ENCODE measurements around the gene SLC12A5.

Gene SLC12A5

DNA sequence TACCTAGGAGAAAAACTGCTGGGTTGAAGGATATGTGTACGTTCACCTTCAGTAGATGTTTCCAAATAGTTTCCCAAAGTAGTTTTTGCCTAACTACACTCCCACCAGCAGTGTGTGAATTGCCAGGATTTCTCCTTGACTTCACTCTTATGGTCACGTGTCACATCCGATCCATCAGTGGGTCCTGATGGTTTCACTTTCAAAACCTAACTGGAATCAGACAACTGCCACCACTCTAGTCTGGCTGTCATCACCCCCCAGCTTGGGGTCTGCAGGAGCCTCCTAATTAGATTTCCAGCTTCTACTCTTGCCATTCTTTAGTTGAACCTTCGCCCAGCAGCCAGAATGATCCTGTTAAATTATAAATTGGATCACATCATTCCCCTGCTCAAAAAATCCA is 8.5 kb upstream of the SLC12A5 start:
- TF ChIP-seq, protein P1, sequence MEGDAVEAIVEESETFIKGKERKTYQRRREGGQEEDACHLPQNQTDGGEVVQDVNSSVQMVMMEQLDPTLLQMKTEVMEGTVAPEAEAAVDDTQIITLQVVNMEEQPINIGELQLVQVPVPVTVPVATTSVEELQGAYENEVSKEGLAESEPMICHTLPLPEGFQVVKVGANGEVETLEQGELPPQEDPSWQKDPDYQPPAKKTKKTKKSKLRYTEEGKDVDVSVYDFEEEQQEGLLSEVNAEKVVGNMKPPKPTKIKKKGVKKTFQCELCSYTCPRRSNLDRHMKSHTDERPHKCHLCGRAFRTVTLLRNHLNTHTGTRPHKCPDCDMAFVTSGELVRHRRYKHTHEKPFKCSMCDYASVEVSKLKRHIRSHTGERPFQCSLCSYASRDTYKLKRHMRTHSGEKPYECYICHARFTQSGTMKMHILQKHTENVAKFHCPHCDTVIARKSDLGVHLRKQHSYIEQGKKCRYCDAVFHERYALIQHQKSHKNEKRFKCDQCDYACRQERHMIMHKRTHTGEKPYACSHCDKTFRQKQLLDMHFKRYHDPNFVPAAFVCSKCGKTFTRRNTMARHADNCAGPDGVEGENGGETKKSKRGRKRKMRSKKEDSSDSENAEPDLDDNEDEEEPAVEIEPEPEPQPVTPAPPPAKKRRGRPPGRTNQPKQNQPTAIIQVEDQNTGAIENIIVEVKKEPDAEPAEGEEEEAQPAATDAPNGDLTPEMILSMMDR (IDR thresholded peaks at IDR 0.05; ENCODE audit: insufficient read depth, low read depth, low read length, missing control alignments), result no peak
- H3K4me3 ChIP-seq (ENCODE audit: low read depth, low read length), result no peak overlapping the region
- no peak for DNase-seq (ENCODE audit: low read depth)

DNA sequence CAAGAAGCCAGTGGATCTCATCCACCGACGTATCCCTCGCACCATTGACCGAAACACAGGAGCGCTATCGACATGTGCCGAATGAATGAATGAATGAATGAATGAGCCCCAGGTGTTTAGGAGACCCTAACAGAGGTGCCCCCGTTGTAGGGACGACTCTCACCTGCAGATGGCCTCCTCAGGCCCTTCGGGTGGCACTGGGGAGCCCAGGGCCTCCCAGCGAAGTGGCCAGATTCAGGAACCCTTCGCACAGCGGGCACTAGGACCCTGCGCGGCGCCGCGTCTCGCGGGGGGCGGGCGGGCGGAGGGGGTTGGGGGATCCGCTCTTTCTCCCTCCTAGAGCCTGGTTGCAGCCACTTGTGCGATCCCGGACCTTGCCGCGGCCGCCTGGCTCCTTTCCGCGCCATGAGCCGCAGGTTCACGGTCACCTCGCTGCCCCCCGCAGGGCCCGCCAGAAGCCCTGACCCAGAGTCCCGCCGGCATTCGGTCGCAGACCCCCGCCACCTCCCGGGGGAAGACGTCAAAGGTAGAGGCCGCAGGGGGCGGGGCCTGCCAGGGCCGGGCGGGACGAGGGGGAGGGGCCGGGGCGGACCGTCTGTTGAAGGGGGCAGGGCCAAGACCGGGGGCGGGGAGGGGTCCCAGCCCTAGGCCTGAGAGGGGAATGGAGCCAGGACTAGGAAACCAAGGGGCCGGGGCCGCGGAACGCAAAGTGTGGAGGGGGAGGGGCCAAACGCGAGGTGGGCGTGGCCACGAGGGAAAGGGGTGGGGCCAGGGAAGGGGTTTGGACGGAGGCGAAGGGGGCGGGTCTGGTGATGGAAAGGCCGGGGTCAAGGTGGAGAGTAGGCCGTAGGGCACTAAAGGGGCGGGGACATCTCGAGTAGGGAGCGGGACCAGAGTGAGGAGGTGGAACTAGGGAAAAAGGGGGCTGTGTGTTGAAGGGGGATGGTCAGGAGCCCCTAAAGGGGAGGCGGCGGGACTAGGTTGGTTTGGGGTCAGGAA is 7.4 kb upstream of the SLC12A5 start:
- peak overlapping the region; percentile 36 for H3K4me3 ChIP-seq (ENCODE audit: low read depth, low read length)
- TF ChIP-seq, protein P1 (IDR thresholded peaks at IDR 0.05; ENCODE audit: insufficient read depth, low read depth, low read length, missing control alignments), result no peak
- DNase-seq (ENCODE audit: low read depth), result peak; percentile 51

DNA sequence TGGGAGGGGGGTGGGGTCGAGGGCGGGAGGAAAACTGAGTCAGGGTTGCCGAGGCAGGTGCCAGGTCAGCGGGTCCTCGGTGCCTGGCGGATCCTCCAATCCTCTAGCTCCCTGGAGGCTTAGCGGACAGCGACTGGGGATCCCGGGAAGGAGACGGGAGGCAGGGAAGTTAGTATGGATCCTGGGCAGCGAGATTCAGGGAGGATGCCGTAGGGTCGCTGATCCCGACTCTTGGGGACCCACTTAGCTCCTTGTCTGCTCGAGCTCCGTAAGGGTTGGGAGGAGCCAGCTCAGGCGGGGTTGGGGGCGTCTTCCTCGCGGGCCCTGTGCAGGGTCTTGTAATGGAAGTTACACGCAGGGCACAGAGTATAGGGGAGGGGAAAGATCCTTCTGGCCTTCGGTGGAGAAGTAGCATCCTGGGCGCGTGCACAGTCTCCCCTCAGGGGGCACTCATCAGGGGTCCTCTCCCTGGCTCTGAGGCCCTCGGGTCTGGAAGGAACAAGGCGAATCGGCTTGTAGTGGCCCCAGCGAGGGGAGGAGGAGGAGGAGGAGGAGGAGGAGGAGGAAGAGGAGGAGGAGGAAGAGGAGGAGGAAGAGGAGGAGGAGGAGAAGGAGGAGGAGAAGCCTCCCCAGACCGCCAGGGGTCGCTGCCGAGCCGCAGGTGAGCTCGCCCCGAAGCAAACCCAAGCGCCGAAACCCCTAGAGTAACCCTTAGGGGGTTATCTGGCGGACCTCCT is 6.4 kb upstream of the SLC12A5 start:
- H3K4me3 ChIP-seq (ENCODE audit: low read depth, low read length), result no peak overlapping the region; the same call in 1 of the 2 replicates
- peak; percentile 71 for DNase-seq (ENCODE audit: low read depth)
- TF ChIP-seq, protein P1 (IDR thresholded peaks at IDR 0.05; ENCODE audit: insufficient read depth, low read depth, low read length, missing control alignments), result peak; percentile 85

DNA sequence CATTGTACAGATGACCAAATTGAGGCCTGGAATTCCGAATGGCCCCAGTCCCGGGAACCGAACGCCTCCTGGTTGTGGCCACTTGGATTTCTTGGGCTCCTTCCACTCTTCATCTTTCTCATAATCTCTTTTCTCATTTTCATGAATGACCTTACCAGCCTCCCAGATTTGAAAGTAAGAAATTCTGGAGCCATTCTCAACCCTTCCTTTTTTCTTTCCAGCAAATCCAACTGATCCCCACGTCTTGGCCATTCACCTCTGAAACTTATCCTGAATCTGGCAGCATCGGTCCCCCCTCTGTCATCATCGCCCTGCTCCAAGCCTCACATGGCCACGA is 5.9 kb upstream of the SLC12A5 start:
- TF ChIP-seq, protein P1 (IDR thresholded peaks at IDR 0.05; ENCODE audit: insufficient read depth, low read depth, low read length, missing control alignments), result no peak
- no peak for DNase-seq (ENCODE audit: low read depth)
- no peak overlapping the region for H3K4me3 ChIP-seq (ENCODE audit: low read depth, low read length)

DNA sequence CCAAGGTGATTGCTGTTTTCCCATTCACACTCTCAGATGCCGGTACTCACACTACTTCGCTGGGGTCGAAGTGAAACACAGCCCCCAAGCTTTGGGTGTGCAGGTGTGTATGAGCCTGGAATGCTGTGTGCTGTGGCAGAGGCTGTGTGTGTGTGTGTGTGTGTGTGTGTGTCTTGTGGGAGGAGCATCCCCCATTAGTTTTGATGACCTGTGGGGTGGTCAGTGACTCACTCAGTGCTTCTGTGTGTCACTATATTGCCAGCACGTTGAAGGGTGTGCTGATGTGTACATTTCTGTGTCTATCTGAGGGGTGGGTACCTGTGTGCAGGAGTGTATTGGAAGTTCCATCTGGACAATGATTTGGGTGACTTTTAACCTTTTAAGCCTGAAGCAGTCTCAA is 5.0 kb upstream of the SLC12A5 start:
- no peak overlapping the region for H3K4me3 ChIP-seq (ENCODE audit: low read depth, low read length)
- TF ChIP-seq, protein P1 (IDR thresholded peaks at IDR 0.05; ENCODE audit: insufficient read depth, low read depth, low read length, missing control alignments), result no peak
- DNase-seq (ENCODE audit: low read depth), result no peak

DNA sequence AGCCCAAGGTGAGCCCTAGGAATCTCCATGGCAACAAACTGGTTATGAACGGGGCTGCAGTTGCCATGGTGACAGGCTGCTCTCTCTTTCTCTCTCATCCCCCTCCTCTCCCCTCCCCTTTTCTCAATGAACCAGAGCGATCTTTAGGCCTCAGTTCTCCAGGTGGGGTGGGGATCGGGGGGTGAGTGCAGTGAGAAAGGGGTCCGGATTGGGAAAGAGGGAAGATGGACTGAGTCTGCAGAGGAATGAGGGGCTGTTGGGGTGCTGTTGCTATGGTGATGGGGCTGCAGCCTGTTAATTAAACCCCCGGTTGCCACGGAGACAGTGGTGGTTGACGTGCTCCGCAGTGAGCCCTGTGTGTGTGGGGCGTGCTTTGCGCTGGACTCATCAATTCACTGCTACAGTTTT is 3.6 kb upstream of the SLC12A5 start:
- TF ChIP-seq, protein P1 (IDR thresholded peaks at IDR 0.05; ENCODE audit: insufficient read depth, low read depth, low read length, missing control alignments), result no peak
- DNase-seq (ENCODE audit: low read depth), result no peak
- no peak overlapping the region for H3K4me3 ChIP-seq (ENCODE audit: low read depth, low read length)
